ENCODE measurements around the gene GEMIN5. TPM values are rescaled to one million over a fixed set of nuclear protein-coding genes. Genes with fewer than 3 reads are reported as not detected.

GEMIN5 gene
- polyA plus RNA-seq (2012; rRNA removed): 6.6 and 8.4 TPM in 2 replicates
- polyA plus RNA-seq (2012; cell fraction: cytosol; rRNA removed): 6.2 and 7.5 TPM in 2 replicates
- polyA plus RNA-seq (2012; cell fraction: nucleus; rRNA removed): 8.9 and 9.9 TPM in 2 replicates

- H3K9me2 ChIP-seq: no peaks in the 10 kb centered on the region
- peak within 1 kb of the TSS; percentile 75; the same call in 1 of the 2 replicates for H3K9ac ChIP-seq
- peak within 1 kb of the TSS; percentile 80 to 95 for H3K4me3 ChIP-seq (ENCODE audit: low read depth in 2 of 2, low read length in 1 of 2)
- WGBS (ENCODE audit: low lambda C conversion rate): 0% methylated on average over 6 of the region's 61 CpGs
- H4K20me1 ChIP-seq (ENCODE audit: insufficient read depth): no peaks in the 10 kb centered on the region
- H3K27me3 ChIP-seq (ENCODE audit: insufficient read depth): no peaks in the 10 kb centered on the region
- POLR2A ChIA-PET: interaction anchor here (0.5 to 0.7 kb wide), 3 partner anchors 218 to 1548 kb away, joined by 3 read pairs; no protein-coding TSS in a partner anchor
- no peaks in the 10 kb centered on the region for H3K9me3 ChIP-seq
- H3K36me3 ChIP-seq (replicated peaks in 1 of 2; ENCODE audit: control insufficient read depth in 1 of 2, insufficient read depth in 2 of 2, low read length in 1 of 2): peaks cover 11 to 13% of the 10 kb centered on the region in 2 experiments
- peak within 1 kb of the TSS; percentile 31 to 60; a peak in 2 of 4 replicates for H3K27ac ChIP-seq (ENCODE audit: low read depth in 2 of 2, low read length in 1 of 2)
- peak; percentile 97 for DNase-seq
- CTCF ChIA-PET: interaction anchor here (1.0 to 2.6 kb wide), 5 partner anchors 9 to 287 kb away, joined by 3 to 8 read pairs (median 4); no protein-coding TSS in a partner anchor
- H3K4me2 ChIP-seq: peak within 1 kb of the TSS; percentile 91
- H3K4me1 ChIP-seq (ENCODE audit: control insufficient read depth in 1 of 2, insufficient read depth in 2 of 2, low read depth in 1 of 2, low read length in 1 of 2): peaks cover 7 to 15% of the 10 kb centered on the region in 2 experiments; a peak in 3 of 4 replicates
- H2AFZ ChIP-seq (ENCODE audit: low read depth): peak within 1 kb of the TSS; percentile 94
- H3F3A ChIP-seq (replicated peaks; ENCODE audit: insufficient read depth): no peaks in the 10 kb centered on the region
- H3K79me2 ChIP-seq (ENCODE audit: insufficient read depth): peaks cover 47% of the 10 kb centered on the region
- TF ChIP-seq EP300 (IDR thresholded peaks at IDR 0.05; ENCODE audit: borderline replicate concordance in 1 of 2, low read depth in 1 of 2, low read length in 1 of 2) (peak in 1 of 2 experiments; percentile 35; a peak in 1 of 4 replicates), TCF12 (IDR thresholded peaks at IDR 0.05) (no peak), SMC3 (IDR thresholded peaks at IDR 0.05; ENCODE audit: low read depth, low read length) (no peak), GABPA (IDR thresholded peaks at IDR 0.05; ENCODE audit: low read depth) (no peak), CTCF (IDR thresholded peaks at IDR 0.05) (no peak), ELF1 (IDR thresholded peaks at IDR 0.05) (peak; percentile 69), NFIC (IDR thresholded peaks at IDR 0.05; ENCODE audit: borderline replicate concordance) (peak; percentile 14; the same call in 1 of the 2 replicates), RXRA (IDR thresholded peaks at IDR 0.05; ENCODE audit: borderline replicate concordance, low read depth) (no peak), USF1 (IDR thresholded peaks at IDR 0.05; ENCODE audit: borderline replicate concordance, low read depth) (no peak; the same call in 1 of the 2 replicates), PBX3 (IDR thresholded peaks at IDR 0.05) (no peak), MEF2A (IDR thresholded peaks at IDR 0.05; ENCODE audit: borderline replicate concordance, low read depth) (no peak), EZH2phosphoT487 (IDR thresholded peaks at IDR 0.05; ENCODE audit: borderline replicate concordance, low read depth) (no peak), RFX5 (IDR thresholded peaks at IDR 0.05; ENCODE audit: low read length) (no peak), MAX (IDR thresholded peaks at IDR 0.05; ENCODE audit: low read depth) (peak; percentile 88; the same call in 1 of the 2 replicates), SIN3A (IDR thresholded peaks at IDR 0.05; ENCODE audit: borderline replicate concordance, low read depth, low read length) (peak; percentile 62; the same call in 1 of the 2 replicates), REST (IDR thresholded peaks at IDR 0.05; ENCODE audit: low read depth, low read length) (0 out of 2 replicates have a peak, but pooled peaks have one; percentile 49), TAF1 (IDR thresholded peaks at IDR 0.05; ENCODE audit: borderline replicate concordance, low read depth, low read length) (no peak; the same call in 1 of the 2 replicates), GATA2 (CRISPR knock-in tag; IDR thresholded peaks at IDR 0.05) (no peak), RAD21 (IDR thresholded peaks at IDR 0.05; ENCODE audit: low read length) (no peak), FOSL2 (IDR thresholded peaks at IDR 0.05; ENCODE audit: borderline replicate concordance, low read depth) (no peak), CHD2 (IDR thresholded peaks at IDR 0.05; ENCODE audit: low read length, partially characterized antibody) (peak; percentile 67), NRF1 (IDR thresholded peaks at IDR 0.05; ENCODE audit: low read depth, low read length) (no peak), USF2 (IDR thresholded peaks at IDR 0.05; ENCODE audit: borderline replicate concordance, low read depth, low read length) (no peak)
Observed at GRCh38 chr5:154937718-154938466, at the start of gene GEMIN5. Gene GEMIN5, minus strand, starts transcription at chr5:154938211. Its CDS starts 78 bp downstream, at chr5:154938133.
